ENCODE measurements around the gene TANC1. TPM values are rescaled to one million over a fixed set of nuclear protein-coding genes. Genes with fewer than 3 reads are reported as not detected.

TANC1 gene
- total and polyA plus RNA-seq, 7 experiments from 2014 or later: 0.13 to 0.39 (median 0.22) TPM; not detected in 1

- CTCF ChIA-PET: no interaction called here
- Histone ChIP-seq H3K27me3 (ENCODE audit: control insufficient read depth in 2 of 2, insufficient read depth in 2 of 2, low read length in 2 of 2) (no peaks in the 10 kb centered on the region), H3K4me3 (ENCODE audit: low read length) (no peak overlapping the region), H3K36me3 (ENCODE audit: control insufficient read depth in 2 of 3, insufficient read depth in 3 of 3, low read length in 3 of 3) (no peaks in the 10 kb centered on the region), H3K9me3 (ENCODE audit: control insufficient read depth in 2 of 3, low read length in 3 of 3) (no peaks in the 10 kb centered on the region), H3K4me1 (ENCODE audit: control insufficient read depth in 2 of 2, insufficient read depth in 2 of 2, low read length in 2 of 2) (no peaks in the 10 kb centered on the region), H3K27ac (ENCODE audit: low read depth, low read length) (no peak overlapping the region)
- ATAC-seq (no peak), DNase-seq (no peak)
- H3K9me3 Mint-ChIP-seq: no peaks in the 10 kb centered on the region
- H3K4me1 Mint-ChIP-seq: no peaks in the 10 kb centered on the region
- H3K27me3 Mint-ChIP-seq: no peaks in the 10 kb centered on the region
- H3K4me3 Mint-ChIP-seq: no peak overlapping the region
- intact Hi-C loops (cut with micrococcal nuclease): no loop called here
- no peaks in the 10 kb centered on the region for H3K36me3 Mint-ChIP-seq
- POLR2A ChIA-PET: no interaction called here
- H3K27ac Mint-ChIP-seq: peak overlapping the region in 1 of 9 donors; percentile 51
Measured at GRCh38 chr2:159060518-159060917, 92.1 kb downstream of the TANC1 start.

GRCh38 chr2:159063677-159064076 is 95.2 kb downstream of the TANC1 start:
- no peaks in the 10 kb centered on the region for H3K9me3 ChIP-seq (ENCODE audit: control insufficient read depth in 2 of 3, low read length in 3 of 3)
- intact Hi-C loops (cut with micrococcal nuclease): no loop called here
- no peaks in the 10 kb centered on the region for H3K9me3 Mint-ChIP-seq
- CTCF ChIA-PET: no interaction called here
- no peaks in the 10 kb centered on the region for H3K4me1 ChIP-seq (ENCODE audit: control insufficient read depth in 2 of 2, insufficient read depth in 2 of 2, low read length in 2 of 2)
- H3K4me3 ChIP-seq (ENCODE audit: low read length): no peak overlapping the region
- no peaks in the 10 kb centered on the region for H3K27me3 ChIP-seq (ENCODE audit: control insufficient read depth in 2 of 2, insufficient read depth in 2 of 2, low read length in 2 of 2)
- no peaks in the 10 kb centered on the region for H3K4me1 Mint-ChIP-seq
- H3K27ac ChIP-seq (ENCODE audit: low read depth, low read length): no peak overlapping the region
- H3K27me3 Mint-ChIP-seq: no peaks in the 10 kb centered on the region
- no peak for ATAC-seq
- H3K36me3 Mint-ChIP-seq: no peaks in the 10 kb centered on the region
- H3K27ac Mint-ChIP-seq: no peak overlapping the region
- no peak for DNase-seq
- POLR2A ChIA-PET: no interaction called here
- no peaks in the 10 kb centered on the region for H3K36me3 ChIP-seq (ENCODE audit: control insufficient read depth in 2 of 3, insufficient read depth in 3 of 3, low read length in 3 of 3)
- H3K4me3 Mint-ChIP-seq: no peak overlapping the region

GRCh38 chr2:159064446-159065301 is 96.2 kb downstream of the TANC1 start:
- H3K27me3 Mint-ChIP-seq: no peaks in the 10 kb centered on the region
- no peaks in the 10 kb centered on the region for H3K9me3 Mint-ChIP-seq
- Histone ChIP-seq H3K4me1 (ENCODE audit: control insufficient read depth in 2 of 2, insufficient read depth in 2 of 2, low read length in 2 of 2) (no peaks in the 10 kb centered on the region), H3K9me3 (ENCODE audit: control insufficient read depth in 2 of 3, low read length in 3 of 3) (no peaks in the 10 kb centered on the region), H3K36me3 (ENCODE audit: control insufficient read depth in 2 of 3, insufficient read depth in 3 of 3, low read length in 3 of 3) (no peaks in the 10 kb centered on the region), H3K4me3 (ENCODE audit: low read length) (no peak overlapping the region), H3K27me3 (ENCODE audit: control insufficient read depth in 2 of 2, insufficient read depth in 2 of 2, low read length in 2 of 2) (no peaks in the 10 kb centered on the region), H3K27ac (ENCODE audit: low read depth, low read length) (no peak overlapping the region)
- intact Hi-C loops (cut with micrococcal nuclease): no loop called here
- no peak overlapping the region for H3K27ac Mint-ChIP-seq
- no peak for DNase-seq
- H3K36me3 Mint-ChIP-seq: no peaks in the 10 kb centered on the region
- no peaks in the 10 kb centered on the region for H3K4me1 Mint-ChIP-seq
- CTCF ChIA-PET: no interaction called here
- H3K4me3 Mint-ChIP-seq: no peak overlapping the region
- POLR2A ChIA-PET: no interaction called here
- no peak for ATAC-seq

- Histone ChIP-seq H3K36me3 (ENCODE audit: control insufficient read depth in 2 of 3, insufficient read depth in 3 of 3, low read length in 3 of 3) (no peaks in the 10 kb centered on the region), H3K27ac (ENCODE audit: low read depth, low read length) (no peak overlapping the region), H3K27me3 (ENCODE audit: control insufficient read depth in 2 of 2, insufficient read depth in 2 of 2, low read length in 2 of 2) (no peaks in the 10 kb centered on the region), H3K4me3 (ENCODE audit: low read length) (no peak overlapping the region), H3K4me1 (ENCODE audit: control insufficient read depth in 2 of 2, insufficient read depth in 2 of 2, low read length in 2 of 2) (no peaks in the 10 kb centered on the region), H3K9me3 (ENCODE audit: control insufficient read depth in 2 of 3, low read length in 3 of 3) (no peaks in the 10 kb centered on the region)
- ChIA-PET CTCF (no interaction called here), POLR2A (no interaction called here)
- H3K27me3 Mint-ChIP-seq: no peaks in the 10 kb centered on the region
- no peak for ATAC-seq
- H3K36me3 Mint-ChIP-seq: no peaks in the 10 kb centered on the region
- no peaks in the 10 kb centered on the region for H3K4me1 Mint-ChIP-seq
- no peak for DNase-seq
- no peaks in the 10 kb centered on the region for H3K9me3 Mint-ChIP-seq
- no peak overlapping the region for H3K27ac Mint-ChIP-seq
- intact Hi-C loops (cut with micrococcal nuclease): no loop called here
- no peak overlapping the region for H3K4me3 Mint-ChIP-seq
Measured at GRCh38 chr2:159065313-159065712, 96.9 kb downstream of the TANC1 start.

- Histone ChIP-seq H3K4me3 (ENCODE audit: low read length) (no peak overlapping the region), H3K36me3 (ENCODE audit: control insufficient read depth in 2 of 3, insufficient read depth in 3 of 3, low read length in 3 of 3) (no peaks in the 10 kb centered on the region), H3K27ac (ENCODE audit: low read depth, low read length) (no peak overlapping the region), H3K4me1 (ENCODE audit: control insufficient read depth in 2 of 2, insufficient read depth in 2 of 2, low read length in 2 of 2) (no peaks in the 10 kb centered on the region), H3K27me3 (ENCODE audit: control insufficient read depth in 2 of 2, insufficient read depth in 2 of 2, low read length in 2 of 2) (no peaks in the 10 kb centered on the region), H3K9me3 (ENCODE audit: control insufficient read depth in 2 of 3, low read length in 3 of 3) (no peaks in the 10 kb centered on the region)
- DNase-seq: no peak
- H3K4me1 Mint-ChIP-seq: no peaks in the 10 kb centered on the region
- no peaks in the 10 kb centered on the region for H3K9me3 Mint-ChIP-seq
- no peak overlapping the region for H3K27ac Mint-ChIP-seq
- no peak for ATAC-seq
- H3K4me3 Mint-ChIP-seq: no peak overlapping the region
- no peaks in the 10 kb centered on the region for H3K36me3 Mint-ChIP-seq
- ChIA-PET POLR2A (no interaction called here), CTCF (no interaction called here)
- H3K27me3 Mint-ChIP-seq: no peaks in the 10 kb centered on the region
- intact Hi-C loops (cut with micrococcal nuclease): no loop called here
Measured at GRCh38 chr2:159065891-159066290, 97.5 kb downstream of the TANC1 start.

- CTCF ChIA-PET: no interaction called here
- DNase-seq (no peak), ATAC-seq (no peak)
- H3K4me3 ChIP-seq (ENCODE audit: low read length): no peak overlapping the region
- Mint-ChIP-seq H3K27me3 (no peaks in the 10 kb centered on the region), H3K36me3 (no peaks in the 10 kb centered on the region), H3K4me3 (no peak overlapping the region), H3K27ac (no peak overlapping the region), H3K4me1 (no peaks in the 10 kb centered on the region), H3K9me3 (no peaks in the 10 kb centered on the region)
- POLR2A ChIA-PET: no interaction called here
- H3K27ac ChIP-seq (ENCODE audit: low read depth, low read length): no peak overlapping the region
- no peaks in the 10 kb centered on the region for H3K36me3 ChIP-seq (ENCODE audit: control insufficient read depth in 2 of 3, insufficient read depth in 3 of 3, low read length in 3 of 3)
- intact Hi-C loops (cut with micrococcal nuclease): no loop called here
- no peaks in the 10 kb centered on the region for H3K4me1 ChIP-seq (ENCODE audit: control insufficient read depth in 2 of 2, insufficient read depth in 2 of 2, low read length in 2 of 2)
- no peaks in the 10 kb centered on the region for H3K9me3 ChIP-seq (ENCODE audit: control insufficient read depth in 2 of 3, low read length in 3 of 3)
- H3K27me3 ChIP-seq (ENCODE audit: control insufficient read depth in 2 of 2, insufficient read depth in 2 of 2, low read length in 2 of 2): no peaks in the 10 kb centered on the region
Measured at GRCh38 chr2:159066541-159067156, 98.2 kb downstream of the TANC1 start.

GRCh38 chr2:159067971-159068370 is 99.5 kb downstream of the TANC1 start:
- no peaks in the 10 kb centered on the region for H3K27me3 Mint-ChIP-seq
- no peak for ATAC-seq
- CTCF ChIA-PET: no interaction called here
- H3K4me1 Mint-ChIP-seq: peaks cover 0 to 1% (median 0%) of the 10 kb centered on the region in 7 donors
- H3K9me3 Mint-ChIP-seq: no peaks in the 10 kb centered on the region
- Histone ChIP-seq H3K4me3 (ENCODE audit: low read length) (no peak overlapping the region), H3K27ac (ENCODE audit: low read depth, low read length) (no peak overlapping the region), H3K9me3 (ENCODE audit: control insufficient read depth in 2 of 3, low read length in 3 of 3) (no peaks in the 10 kb centered on the region), H3K27me3 (ENCODE audit: control insufficient read depth in 2 of 2, insufficient read depth in 2 of 2, low read length in 2 of 2) (no peaks in the 10 kb centered on the region), H3K36me3 (ENCODE audit: control insufficient read depth in 2 of 3, insufficient read depth in 3 of 3, low read length in 3 of 3) (no peaks in the 10 kb centered on the region), H3K4me1 (ENCODE audit: control insufficient read depth in 2 of 2, insufficient read depth in 2 of 2, low read length in 2 of 2) (no peaks in the 10 kb centered on the region)
- DNase-seq: no peak
- no peaks in the 10 kb centered on the region for H3K36me3 Mint-ChIP-seq
- H3K4me3 Mint-ChIP-seq: no peak overlapping the region
- no peak overlapping the region for H3K27ac Mint-ChIP-seq
- POLR2A ChIA-PET: no interaction called here
- intact Hi-C loops (cut with micrococcal nuclease): no loop called here

Data from naive thymus-derived CD4-positive, alpha-beta T cell (primary cell).